Ramos (cell line): Measurements from ENCODE around the gene ROCK2.
"Not testable (repeated sequence)": the region's sequence is repeated elsewhere in the genome, so short reads cannot be mapped to it uniquely, and the experiment has no call there.

ENCODE experiments used
- in situ Hi-C: fragments of 300-500 bp; cut with MboI; formaldehyde crosslinking; loops from one replicate; pipeline ENCODE4 v1.14.3; 2022; ENCODE audit warnings: low sequenced_read_pairs; ENCODE audit not compliant: unreplicated experiment

The ROCK2 gene

DNA sequence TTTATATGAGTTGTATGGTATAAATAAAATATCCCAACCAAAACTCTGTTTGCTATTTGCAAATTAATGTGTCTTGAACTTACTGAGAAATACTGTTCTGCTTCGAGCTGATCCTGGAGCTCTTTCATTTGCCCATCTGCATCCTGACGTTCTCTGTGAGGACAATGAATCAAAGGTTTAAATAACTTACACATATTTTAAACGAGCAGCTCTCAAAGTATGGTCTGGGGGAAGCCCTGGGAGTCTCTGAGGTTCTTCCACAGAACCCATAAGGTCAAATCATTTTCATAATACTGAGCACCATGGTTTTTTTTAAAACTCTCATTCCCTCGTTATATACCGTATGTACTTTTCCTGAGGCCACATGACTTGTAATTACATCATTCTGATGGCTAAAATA, 142.5 kb downstream of the ROCK2 start:
- in situ Hi-C loops, result no loop called here

- in situ Hi-C loops, result no loop called here
Observed at GRCh38 chr2:11200651-11201050, 143.8 kb downstream of the ROCK2 start.

DNA sequence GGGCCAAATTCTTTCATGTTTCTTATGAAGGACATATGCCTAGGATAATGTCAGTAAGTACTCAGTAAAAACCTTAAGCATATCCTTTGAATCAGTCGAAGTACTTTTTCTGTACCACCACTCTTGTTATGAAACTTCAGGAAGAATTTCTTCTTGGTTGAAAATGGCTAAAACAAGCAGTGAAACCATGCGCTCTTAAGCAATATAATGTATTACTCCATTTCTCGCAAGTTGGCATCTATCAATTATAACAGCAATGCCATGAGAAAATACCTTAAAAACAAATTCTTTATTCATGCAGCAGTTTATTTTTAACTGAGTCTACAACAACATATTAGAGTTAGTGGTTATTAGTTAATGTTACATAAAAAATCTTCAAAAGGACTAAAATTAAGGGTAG, 148.2 kb downstream of the ROCK2 start:
- in situ Hi-C loops, result no loop called here

- in situ Hi-C loops, result no loop called here
Observed at GRCh38 chr2:11187731-11188130, 156.7 kb downstream of the ROCK2 start.

DNA sequence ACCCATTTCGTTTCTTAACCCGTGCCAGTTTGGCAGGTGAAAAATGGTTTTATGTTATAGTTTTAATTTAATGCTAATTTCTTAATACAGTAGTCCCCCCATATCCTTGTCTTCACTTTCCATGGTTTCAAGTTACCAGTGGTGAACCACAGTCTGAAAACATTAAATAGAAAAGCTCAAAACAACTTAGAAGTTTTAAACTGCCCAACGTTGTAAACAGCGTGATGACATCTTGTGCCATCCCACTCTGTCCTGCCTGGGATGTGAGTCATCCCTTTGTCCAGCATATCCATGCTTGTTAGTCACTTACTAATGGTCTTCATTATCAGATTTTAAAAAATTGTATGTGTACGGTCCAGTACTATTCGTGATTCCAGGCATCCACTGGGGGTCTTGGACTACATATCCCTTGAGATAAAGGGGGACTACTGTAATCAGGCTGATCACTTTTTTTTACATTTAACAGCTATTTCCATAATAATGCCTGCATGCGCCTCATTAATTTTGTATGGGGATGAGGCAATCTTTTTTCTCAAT, 157.3 kb downstream of the ROCK2 start:
- in situ Hi-C loops, result no loop called here

GRCh38 chr2:11186145-11186544, 158.3 kb downstream of the ROCK2 start:
- in situ Hi-C loops, result no loop called here

DNA sequence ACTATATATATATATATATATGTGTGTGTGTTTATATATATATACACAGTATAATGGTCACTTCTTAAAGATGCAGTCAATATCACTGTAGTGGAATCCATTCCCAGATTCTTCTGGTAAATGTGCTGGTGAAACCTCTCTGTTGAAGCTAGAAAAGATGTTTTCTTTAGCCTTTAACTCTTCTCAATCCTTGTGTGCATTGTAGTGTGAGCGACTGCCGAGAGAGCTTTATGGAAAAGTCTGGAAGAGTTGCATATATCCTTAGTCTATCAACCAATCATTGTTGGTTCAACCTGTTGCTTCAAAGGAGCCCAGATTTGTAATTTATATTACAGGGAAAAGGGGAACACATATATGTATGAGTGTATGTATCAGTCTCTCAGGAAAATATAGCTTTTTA, 161.5 kb downstream of the ROCK2 start:
- in situ Hi-C loops, result no loop called here

GRCh38 chr2:11180653-11181052, 163.8 kb downstream of the ROCK2 start:
- in situ Hi-C loops, result no loop called here

DNA sequence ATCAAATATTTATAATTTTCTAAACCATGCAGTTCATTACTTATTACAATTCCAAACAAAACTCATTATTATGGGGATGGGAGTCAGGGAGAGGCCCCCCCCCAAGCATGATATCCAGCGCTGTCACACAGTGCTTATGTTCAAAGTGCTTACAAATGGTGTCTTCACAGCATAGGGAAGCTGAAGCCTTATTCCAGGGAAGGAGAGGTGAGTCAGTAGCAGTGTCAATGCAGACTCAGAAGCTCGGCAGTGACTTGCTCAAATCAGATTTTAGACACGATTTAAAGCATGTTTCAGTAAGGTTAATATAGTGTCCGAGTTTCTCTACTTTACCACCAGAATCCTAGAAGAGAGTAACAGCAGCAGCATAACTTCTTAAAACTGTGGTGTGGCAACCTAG, 164.5 kb downstream of the ROCK2 start:
- in situ Hi-C loops, result no loop called here

DNA sequence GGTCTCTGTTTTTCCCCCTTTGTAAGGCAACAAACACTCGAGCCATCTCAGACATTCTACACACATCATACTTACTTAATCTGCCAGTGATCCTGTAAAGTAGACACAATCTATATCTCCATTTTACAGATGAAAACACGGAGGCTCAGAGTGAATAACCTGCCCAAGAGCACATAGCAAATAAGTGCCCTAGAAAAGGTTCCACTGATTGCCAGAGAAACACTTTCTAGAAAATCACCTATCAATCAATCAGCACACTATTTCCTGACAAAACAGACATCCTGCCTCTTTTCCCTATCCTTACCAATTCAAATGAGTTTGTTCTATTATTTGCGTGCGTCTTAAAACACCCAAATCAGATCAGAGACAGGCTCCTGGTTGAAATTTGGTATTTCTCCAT, 165.2 kb downstream of the ROCK2 start:
- in situ Hi-C loops, result no loop called here

- in situ Hi-C loops, result no loop called here
Observed at GRCh38 chr2:11177871-11178690, 166.4 kb downstream of the ROCK2 start.

GRCh38 chr2:11175293-11175795, 169.1 kb downstream of the ROCK2 start:
- in situ Hi-C loops, result no loop called here

DNA sequence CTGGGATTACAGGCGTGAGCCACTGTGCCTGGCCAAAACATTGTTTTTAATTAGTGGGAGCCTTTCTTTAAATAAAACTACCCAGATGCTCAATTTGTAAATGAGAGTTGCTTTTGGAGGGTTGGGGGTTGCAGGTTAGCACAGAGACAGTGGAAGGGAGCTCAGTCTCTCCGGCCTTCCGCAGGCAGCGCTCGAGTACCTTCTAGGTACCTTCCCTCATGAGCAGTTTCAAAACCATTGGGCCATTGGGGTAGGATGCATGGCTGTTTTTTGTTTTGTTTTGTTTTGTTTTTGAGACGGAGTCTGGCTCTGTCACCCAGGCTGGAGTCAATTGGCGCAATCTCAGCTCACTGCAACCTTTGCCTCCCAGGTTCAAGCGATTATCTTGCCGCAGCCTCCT, 170.2 kb downstream of the ROCK2 start:
- in situ Hi-C loops, result no loop called here

- in situ Hi-C loops, result no loop called here
Observed at GRCh38 chr2:11169333-11169732, 175.1 kb downstream of the ROCK2 start.

DNA sequence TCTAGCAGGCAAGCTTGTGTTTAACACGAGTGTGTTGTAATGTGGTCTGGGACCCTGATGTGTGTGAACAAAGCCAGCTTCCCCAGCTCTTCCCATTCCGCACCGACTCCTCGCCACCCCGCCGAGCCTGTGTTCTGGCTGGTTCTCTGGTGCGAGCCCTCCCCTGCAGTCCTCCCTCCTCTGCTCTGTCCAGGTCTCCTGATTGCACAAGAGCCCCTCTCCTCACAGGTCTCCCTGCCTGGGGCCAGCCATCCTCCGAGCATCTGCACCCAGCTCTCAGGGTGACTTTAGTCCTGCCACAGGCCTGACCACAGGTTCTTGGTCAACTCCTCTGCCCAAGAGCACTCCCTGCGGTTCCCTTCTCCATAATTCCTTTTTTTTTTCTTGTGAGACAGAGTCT, 175.9 kb downstream of the ROCK2 start:
- in situ Hi-C loops, result no loop called here

GRCh38 chr2:11166476-11166875, 178.0 kb downstream of the ROCK2 start:
- in situ Hi-C loops, result no loop called here

DNA sequence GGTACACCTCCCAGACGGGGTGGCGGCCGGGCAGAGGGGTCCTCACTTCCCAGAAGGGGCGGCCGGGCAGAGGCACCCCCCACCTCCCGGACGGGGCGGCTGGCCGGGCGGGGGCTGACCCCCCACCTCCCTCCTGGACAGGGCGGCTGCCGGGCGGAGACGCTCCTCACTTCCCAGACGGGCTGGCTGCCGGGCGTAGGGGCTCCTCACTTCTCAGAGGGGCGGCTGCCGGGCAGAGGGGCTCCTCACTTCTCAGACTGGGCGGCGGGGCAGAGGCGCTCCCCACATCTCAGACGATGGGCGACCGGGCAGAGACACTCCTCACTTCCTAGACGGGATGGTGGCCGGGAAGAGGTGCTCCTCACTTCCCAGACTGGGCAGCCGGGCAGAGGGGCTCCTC, 179.4 kb downstream of the ROCK2 start:
- in situ Hi-C loops, result not testable (repeated sequence)

DNA sequence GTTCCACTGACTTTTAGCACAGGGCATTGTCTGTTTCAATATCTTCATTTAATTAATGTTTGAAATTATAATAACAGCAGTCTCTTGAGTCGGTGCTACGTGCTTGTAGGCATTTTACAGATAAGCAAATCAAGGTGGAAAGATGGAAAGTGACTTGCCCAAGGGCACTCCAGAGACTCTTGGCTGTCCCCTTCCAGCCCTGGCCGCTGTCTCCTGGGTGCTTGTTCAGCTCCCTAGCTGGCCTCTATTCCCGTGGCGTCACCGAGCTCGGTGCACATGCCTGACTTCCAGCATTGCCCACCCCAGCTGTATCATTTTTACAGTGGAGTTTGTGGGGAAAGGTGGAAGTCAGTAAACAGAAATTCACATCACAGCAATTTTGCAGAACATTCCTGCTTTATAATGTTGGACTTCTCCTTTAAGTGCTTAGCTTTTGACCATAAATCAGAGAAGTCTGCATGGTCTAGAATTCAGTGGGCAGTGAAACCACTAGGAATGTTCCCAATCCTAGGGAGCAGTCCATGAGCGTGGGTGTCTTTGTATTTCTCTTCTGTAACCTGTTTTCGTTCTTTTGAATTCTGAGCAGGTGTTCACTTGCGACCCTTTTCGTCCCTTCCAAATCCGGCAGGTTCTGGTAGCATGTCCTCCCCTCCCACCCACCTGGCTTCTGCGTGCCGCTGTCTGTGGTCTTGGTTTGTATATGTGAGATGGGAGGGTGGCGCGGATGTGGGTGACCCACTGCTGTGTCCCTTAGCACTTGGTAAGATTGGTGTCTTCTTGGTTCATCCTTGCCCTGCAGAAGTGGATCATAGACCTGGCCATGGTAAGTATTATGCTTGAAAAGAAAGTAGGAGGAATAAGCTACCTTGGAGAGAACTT, 180.8 kb downstream of the ROCK2 start:
- in situ Hi-C loops, result no loop called here

- in situ Hi-C loops, result no loop called here
Observed at GRCh38 chr2:11161747-11162146, 182.7 kb downstream of the ROCK2 start.

- in situ Hi-C loops, result no loop called here
Observed at GRCh38 chr2:11160731-11161455, 183.5 kb downstream of the ROCK2 start.
